NCI-H1092 (cell line): Measurements from ENCODE around the gene CD300H.
A peak's percentile ranks its signal among the peaks of the same experiment; 100 is the strongest.
"Not testable (repeated sequence)": the region's sequence is repeated elsewhere in the genome, so short reads cannot be mapped to it uniquely, and the experiment has no call there.

Experiments
- DNase-seq: peaks from one replicate; lab custom pipeline; 2025; lab: John Stamatoyannopoulos, UW

Gene CD300H

DNA sequence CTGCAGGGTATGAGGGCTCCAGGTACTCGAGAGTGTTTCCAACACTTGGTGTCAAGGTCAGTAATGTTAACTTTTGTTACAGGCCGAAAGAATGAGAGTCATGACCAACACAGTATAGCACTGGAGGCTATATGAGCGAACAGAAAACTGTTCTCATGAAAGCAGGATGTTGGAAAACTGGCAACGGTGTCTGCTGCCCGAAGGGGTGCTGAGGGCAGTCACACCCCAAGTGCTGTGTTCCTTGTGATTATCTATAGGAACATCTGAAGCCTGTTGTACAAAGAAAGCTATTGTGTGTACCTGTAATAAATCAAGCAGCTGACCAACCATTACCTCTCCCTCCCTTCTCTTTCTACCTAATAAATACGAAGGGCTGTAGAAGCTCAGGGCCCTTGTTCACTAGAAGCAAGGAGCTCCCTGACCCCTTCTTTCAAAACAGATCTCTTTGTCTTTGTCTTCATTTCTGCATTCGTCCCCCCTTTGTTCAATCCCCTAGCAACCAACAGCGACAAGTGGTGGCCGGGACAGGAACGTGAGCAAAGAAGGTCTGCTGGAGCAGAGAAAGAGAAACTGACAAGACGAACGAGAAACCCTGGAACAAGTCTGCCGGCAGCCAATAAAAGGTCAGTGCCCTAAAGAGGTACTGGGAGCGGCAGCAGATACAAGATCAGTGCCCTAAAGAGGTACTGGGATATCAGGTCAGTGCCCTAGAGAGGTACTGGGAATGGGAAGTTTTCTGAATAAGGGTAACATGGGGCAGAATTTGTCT lies 17.2 kb upstream of the CD300H start:
- no peak for DNase-seq

DNA sequence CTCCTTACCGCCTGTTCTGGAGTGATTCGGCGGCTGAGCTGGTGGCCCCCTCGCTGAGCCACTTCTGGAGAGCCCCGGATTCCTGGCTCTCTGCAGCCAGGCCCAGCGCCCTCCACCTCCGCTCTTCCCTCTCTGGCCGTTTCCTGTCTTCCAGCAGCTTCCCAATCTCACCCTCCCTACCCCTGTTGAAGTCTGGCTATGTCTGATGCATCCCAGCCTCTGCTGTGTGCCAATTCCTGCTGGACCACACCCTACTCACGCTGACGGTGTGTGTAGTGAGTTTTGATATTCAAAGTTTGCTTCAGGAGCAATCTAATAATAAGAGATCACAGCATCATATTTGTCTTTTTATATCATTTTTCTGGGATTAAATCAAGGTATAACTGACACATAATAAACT lies 15.3 kb upstream of the CD300H start:
- DNase-seq, result no peak

DNA sequence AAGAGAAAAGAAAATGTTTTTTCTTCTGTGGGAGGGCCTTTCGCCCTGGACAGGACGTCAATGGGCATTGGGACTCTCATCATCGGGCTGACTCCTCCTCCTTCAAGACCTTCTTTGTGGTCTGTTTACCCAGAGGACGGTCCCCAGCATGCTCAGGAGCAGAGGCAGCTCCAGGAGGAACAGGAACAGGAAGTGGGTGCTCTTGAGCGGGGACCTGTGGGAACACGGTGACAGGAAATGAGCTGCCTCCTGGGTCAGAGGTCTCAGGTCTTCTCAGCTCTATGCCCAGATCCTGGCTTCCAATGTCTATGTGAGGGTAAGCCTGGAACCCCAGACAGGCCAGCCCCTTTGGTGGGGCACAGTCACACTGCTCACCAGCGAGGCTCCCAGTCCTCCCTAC lies 12.6 kb upstream of the CD300H start:
- DNase-seq, result no peak

DNA sequence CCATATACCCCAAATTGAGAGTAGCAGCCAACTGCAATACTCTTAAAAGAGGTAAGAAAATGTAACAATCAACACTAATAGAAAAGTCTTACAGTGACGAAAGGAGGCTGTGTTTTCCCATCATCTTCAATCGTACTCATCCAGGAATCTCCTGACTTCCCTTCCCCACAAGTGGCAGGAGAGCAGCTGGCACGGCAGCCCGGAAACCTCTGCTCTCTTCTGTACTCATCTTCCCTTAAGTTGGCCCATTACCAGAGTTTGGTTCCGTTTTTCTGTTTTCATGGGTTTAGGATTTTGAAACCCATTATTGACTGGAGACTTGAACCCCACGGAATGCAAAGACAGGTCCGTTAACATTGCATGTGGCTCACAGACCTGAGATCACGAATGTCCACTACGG lies 11.7 kb upstream of the CD300H start:
- DNase-seq, result no peak

DNA sequence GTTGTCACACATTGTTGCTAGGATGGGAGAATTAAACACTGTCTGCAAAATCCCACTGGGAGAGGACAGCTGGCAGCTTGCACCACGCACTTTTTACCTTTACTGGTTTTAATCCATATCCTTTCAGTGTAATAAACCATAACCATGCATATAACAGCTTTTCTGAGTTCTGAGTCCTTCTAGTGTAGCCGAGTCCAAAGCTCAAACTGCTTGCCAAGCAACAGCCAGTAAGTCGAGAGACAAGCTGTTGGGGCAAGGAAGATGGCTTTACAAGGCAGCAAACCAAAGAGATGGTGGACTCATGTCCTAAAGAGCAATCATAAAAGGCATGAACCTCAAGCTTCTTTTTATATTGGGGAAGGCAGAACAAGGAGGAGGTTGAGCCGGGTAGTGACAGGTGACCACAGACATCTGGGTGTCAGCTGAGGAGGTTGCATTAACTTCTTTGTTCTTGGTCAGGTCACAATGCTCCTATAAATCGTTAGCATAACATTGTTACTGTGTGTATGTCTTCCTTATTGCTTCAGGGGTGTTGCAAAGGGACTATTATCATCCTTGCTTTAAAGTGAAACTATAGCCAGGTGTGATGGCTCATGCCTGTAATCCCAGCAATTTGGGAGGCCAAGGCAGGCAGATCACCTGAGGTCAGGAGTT lies 7.3 kb upstream of the CD300H start:
- no peak for DNase-seq

DNA sequence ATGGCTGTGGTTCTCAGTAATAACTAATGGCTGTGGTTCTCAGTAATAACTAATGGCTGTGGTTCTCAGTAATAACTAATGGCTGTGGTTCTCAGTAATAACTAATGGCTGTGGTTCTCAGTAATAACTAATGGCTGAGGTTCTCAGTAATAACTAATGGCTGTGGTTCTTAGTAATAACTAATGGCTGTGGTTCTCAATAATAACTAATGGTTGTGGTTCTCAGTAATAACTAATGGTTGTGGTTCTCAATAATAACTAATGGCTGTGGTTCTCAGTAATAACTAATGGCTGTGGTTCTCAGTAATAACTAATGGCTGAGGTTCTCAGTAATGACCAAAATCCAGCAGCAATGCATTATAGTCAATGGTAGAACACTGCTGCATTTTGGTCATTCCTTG lies 6.3 kb upstream of the CD300H start:
- not testable (repeated sequence) for DNase-seq

DNA sequence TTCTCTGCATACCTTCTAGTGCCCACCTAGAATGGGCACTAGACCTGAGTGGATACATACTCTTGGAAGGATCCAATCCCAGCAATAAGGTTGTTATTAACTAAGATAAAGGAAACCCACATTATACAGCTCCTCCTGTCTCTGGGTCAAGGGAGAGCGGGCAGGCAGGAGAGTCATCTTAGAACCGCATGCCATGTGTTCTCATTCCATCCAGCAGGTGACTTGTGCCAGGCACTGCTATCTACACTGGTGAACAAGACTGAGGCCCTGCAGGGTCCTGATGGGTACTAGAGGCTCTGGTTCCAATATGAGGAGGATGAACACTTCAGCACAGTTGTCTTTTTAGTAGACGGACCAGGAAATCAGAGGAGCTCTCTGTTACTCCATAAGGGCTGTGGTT lies 5.9 kb upstream of the CD300H start:
- no peak for DNase-seq

DNA sequence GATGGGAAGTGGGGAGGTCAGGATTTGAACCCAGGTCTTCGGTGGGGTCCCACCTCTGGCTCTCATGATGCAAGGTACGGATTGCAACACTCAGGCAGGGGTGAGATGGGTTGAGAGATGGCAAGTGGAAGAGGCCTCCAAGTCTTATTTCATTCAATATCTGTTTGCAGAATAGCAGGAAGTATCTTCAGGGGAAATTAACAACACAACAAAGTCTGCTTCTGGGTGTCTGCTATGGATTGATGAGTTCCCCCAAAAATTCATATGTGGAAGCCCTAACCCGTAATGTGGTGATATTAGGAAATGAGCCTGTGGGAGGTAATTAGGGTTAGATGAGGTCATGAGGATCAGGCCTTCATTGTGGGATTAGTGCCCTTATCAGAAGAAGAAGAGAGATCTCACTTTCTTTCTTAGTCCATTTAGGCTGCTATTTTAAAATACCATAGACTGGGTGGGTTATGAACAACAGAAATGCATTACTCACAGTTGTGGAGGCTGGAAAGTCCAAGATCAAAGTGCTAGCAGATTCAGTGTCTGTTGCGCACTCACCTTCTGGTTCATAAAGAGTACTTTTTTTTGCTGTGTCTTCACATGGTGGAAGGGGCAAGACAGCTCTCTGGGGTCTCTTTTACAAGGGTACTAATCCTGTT lies 4.4 kb upstream of the CD300H start:
- no peak for DNase-seq

DNA sequence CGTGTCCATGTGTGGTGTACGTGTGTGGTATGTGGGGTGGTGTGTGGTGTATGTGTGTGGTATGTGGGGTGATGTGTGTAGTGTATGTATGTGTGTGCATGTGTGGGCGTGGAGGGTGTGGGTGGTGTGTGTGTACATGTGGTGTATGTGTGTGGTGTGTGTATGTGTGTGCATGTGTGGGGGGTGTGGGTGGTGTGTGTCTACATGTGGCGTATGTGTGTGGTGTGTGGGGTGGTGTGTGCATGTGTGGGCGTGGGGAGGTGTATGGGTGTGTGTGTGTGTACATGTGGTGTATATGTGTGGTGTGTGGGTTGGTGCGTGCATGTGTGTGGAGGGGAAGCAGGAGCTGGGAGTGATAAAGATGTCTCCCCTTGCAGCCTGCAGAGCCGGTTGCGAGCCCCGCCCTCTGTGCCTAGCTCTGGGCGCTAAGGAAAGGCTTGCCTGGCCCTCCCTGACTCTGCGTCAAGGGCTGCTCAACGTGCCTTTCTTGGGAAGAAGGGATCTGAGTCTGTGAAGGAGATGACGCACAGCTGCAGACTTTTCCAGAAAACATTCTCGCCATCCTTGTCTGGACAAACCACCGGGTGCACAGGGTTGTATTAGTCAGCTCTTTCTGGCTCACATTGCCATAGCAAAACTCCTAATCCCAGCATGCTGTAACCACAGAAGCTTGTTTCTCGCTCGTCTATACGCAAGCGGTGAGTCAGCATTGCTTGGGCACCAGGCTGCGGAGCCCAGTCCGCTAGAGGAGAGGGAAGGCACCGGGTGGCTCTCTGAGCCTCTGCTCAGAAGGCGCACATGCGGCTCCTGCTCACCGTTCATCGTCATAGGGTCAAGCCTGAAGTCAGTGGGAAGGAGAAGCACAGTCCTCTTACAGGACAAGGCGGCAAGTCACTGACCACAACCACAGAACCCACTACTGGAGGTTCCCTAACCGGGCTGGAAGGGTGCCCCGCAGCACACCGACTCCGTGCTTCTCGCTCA lies 2.0 kb upstream of the CD300H start:
- no peak for DNase-seq

DNA sequence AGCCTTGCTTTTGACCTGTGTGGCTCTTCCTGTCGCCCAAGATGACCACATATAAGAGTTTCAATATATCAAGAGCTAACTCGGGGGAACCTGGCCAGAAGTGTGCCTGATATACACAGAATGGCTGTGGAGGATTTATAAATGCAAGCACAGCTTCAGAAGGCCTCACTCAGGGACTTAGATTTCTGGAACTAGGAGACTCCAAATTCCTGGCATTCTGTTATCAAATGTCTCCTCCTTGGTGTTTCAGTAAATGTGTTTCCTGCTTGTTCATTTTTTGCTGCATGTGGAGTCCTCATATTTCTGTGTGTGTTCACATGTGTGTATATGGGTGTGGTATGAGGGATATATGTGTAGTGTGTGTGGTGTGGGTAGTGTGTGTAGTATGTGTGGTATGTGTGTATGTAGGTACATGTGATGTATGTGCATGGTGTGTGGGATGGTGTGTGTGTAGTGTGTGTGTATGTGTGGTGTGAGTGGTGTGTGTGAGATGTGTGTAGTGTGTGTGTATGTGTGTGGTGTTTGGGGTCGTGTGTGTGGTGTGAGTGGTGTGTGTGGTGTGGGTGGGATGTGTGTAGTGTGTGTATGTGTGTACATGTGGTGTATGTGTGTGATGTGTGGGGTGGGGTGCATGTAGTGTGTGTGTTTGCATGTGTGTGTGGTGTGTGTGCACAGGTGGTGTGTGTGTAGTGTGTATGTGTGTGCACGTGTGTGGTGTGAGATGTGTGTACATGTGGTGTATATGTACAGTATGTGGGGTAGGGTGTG lies 981 bp upstream of the CD300H start:
- no peak for DNase-seq

DNA sequence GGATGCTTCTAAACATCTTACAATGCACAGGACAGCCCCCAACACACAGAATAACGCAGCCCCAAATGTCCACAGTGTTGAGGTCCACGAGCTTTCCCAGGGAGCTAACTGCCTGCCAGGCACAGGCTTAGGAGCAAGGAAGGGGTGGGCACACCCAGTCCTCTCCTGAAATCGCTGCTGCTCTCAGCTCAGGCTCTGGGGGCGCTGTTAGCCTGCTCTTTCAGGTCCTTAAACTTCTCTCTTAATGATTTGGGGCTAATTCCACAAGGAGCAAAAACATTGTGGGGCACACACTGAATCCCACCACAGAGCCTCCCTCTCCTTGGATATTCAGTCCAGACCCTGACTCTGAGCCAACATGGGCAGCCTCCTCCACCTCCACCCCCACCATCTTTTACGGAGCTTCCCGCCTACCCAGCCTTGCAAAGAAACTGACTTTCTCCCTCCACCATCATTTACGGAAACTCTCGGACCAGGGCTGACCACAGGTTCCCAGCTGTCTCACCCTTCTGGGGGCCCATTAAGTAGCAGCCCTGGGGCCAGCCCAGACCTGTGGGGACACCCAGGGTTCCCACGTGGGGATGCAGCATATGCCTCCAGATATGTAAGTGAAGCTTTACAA lies 1.1 kb downstream of the CD300H start:
- peak; percentile 5 for DNase-seq

DNA sequence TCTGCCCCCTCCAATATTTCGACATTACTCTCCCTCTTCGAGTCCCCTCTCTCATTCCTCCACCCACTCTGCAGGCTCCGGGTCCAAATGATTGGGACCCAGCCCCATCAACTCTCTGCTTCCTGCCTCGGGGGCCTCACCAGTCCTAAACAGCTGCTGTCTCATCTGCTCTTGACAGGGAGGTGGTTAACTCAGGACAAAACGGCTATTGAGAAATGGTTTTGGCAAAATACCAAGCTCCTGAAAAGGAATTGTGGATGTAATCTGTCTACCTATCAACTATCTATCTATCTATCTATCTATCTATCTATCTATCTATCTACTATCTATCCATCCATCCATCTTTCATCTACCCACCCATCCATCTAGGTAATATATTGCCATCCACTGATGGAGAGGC lies 2.2 kb downstream of the CD300H start:
- no peak for DNase-seq

DNA sequence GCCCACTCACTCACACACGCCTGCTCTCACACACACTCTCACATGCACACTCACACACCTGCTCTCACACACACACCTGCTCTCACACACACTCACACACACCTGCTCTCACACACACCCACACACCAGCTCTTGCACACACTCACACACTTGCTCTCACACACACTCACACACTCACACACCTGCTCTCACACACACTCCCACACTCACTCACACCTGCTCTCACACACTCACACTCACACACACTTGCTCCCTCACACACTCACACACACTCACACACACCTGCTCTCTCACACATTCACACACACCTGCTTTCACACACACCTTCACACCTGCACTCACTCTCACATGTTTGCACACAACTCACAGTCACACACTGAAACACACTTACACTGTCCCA lies 4.0 kb downstream of the CD300H start:
- no peak for DNase-seq

DNA sequence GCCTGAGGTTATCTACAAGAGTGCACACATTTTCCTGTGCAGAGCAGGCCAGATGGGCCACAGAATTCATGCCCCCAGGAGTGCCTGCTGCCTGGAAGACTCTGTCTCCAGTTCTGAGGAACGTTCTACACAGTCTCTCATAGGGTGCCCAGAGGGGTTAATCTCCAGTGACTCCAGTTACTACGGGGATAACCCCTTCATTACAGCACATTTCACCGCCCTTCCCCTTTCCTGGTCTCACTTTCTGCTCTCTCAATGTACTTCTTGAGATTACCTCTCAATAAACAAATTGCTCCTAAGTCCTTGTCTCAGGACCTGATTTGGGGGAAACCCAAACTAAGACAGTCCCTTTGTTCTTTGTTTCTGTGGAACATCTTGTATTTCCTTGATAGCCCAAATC lies 5.7 kb downstream of the CD300H start:
- DNase-seq, result no peak

DNA sequence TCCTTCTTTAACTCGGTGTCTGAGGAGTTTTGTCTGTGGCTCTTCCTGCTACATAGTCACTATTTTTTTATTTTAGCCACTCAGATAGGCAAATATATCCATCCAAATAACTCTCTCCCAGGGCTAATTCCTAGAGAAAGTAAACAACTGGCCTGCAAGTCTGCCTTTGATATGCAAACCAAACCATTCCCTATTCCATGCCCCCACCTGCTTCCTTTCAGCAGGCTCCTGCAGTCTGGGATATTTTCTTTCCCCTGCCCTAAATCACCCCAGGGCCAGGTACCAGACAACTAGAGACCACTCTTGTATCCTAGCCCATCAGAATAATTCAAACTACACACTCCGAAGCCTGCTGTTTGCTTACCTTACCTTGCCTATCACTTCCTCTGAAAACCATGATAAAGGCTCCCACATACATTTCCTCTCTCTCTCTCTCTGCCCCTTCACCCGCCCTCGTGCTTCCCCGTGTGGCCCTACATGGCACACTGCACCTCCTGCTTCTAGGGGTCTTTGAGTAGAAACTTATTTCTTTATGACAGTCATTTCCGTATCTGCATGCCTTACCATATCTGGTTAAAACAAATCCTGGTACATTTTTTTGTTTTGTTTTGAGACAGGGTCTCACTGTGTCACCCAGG lies 8.3 kb downstream of the CD300H start:
- no peak for DNase-seq

DNA sequence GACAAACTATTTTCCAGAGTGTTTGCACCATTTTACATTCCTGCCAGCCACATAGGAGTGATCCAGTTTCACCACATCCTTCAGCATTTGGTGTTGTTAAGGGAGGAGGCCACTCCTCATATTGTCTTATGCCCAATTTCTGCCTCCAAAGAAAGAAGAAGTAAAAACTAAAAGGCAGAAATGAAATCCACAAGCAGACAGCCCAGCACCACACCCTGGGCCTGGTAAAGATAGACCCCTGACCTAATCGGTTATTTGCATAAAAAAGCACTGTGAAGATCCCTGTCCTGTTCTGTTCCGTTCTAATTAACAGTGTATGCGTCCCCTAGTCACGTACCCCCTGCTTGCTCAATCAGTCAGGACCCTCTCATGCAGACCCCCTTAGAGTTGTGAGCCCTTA lies 8.9 kb downstream of the CD300H start:
- not testable (repeated sequence) for DNase-seq

DNA sequence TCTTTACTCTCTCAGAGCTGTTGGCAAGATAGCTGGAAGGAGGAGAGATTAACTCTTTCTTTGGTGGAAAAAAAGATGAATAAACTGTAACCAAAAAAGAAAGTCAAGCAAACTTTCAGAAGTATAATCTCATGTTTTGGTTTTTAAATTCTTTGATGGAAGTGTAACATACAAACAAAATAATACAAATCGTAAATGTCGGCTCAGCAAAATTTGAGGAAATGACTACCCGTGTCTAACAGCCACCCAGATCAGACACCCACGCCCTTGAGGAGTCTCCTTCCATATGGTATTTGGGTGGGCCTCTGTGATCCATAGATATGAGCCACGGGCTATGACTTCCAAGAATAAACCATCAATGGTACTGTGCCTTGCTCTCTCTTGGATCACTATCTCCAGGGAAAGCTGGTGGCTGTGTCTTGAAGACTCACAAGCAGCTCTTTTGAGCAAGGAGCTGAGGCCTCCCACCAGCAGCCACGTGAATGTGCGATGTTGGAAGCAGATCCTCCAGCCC lies 11.8 kb downstream of the CD300H start:
- no peak for DNase-seq

DNA sequence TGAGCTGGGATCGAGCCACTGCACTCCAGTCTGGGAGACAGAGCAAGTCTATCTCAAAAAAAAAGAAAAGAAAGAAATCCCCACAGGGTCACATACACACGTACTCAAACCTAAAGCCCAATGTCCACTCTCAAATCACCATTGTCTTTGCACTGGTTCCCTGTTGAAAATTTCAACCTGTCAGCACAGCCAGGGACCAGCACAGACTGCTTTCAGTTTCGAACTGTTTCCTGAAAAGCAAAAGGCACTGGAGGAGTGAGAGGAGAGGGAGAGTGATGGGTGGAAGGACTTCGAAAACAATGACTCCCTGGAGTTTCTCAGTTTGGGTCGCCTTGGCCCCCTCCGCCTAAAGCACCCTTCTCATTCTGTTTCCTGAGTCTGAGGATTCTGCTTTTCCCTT lies 12.4 kb downstream of the CD300H start:
- no peak for DNase-seq

DNA sequence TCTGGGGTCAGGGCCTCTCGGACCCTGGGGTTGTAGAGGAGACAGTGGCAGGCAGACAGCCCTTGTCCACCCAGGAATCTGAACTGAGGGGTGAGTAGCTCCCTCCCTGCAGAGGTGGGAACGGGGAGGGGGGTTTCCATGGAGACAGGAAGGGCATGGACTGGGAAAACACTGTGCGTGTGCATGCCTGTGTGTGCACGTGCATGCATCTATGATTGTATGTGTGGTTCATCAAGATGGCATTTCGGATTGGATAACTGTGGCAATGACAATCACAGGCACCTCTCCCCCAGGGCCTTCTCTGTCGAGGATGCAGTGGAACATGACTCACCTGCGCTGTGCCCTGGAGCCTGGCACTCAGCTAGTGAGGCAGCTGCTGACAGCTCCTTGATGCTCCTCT lies 15.3 kb downstream of the CD300H start:
- DNase-seq, result no peak

DNA sequence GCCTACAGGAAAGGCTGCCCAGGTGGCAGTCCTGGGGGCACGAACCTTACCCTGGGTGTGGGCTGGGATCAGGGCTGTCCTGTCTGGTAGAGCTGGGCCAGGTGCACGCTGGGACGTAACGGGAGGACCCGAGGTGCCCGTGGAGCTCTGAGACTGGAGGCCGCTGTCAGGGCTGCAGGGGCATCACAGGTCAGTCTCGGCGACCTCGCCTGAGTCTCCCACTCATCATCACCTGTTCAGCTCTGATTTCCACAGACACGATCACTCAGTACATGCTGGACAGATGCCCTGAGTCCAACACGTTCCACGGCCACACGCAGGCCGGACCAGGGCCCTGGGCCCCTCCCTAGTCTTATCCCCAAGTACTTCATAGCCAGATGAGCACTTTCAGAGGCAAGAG lies 16.7 kb downstream of the CD300H start:
- DNase-seq, result no peak
